Stimulated activated CD4-positive, alpha-beta T cell treated with anti-CD3 and anti-CD28 coated beads, Interleukin-15, amount 100 ng/mL, for 24 hours (primary cell): ENCODE results near the gene TMEM80.
"Not testable (repeated sequence)": the region's sequence is repeated elsewhere in the genome, so short reads cannot be mapped to it uniquely, and the experiment has no call there.

Source experiments
- DNase-seq: peaks from one replicate; pipeline ENCODE4 v3.0.0-alpha.2; 2020

The TMEM80 gene

DNA sequence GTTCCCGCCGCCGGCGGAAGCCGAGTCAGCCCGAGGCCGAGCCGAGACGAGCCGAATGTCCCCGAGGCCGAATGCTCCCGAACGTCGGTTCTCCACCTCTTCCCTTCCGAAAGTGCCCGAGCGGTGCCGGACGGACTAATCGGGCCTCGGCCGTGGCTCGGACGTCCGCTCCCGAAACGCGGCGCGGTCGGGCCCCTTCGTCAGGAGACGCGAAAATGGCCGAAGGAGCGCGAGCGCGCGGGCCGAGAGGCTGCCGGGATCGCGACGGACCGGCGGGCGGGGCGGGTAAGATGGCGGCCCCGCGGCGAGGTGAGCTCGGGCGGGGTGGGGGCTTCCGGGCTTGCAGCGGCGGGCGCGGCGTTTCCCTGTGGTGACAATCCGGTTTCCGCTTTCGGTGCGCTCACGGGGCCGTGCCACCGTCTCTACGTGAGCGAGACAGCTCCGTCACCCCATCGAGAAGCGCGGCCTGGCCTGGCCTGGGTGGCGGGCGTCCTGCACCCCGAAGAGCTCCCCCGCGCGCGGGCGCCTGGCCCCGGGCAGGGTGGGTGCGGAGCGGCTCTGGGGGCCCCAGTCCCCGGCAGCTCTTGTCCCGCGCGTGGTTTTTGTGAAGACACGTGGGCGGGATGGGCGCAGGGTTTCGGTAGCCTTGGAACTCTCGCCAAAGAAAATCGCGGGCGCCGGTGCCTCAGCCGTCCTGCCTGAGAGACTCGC is at the start of gene TMEM80:
Gene TMEM80 (plus strand): TSS at position 279 of the 711 bp plus-strand sequence. CDS start 12 bp downstream, at position 291.
- peak; percentile 99 for DNase-seq

GRCh38 chr11:646214-646613 is 49.4 kb upstream of the TMEM80 start:
- no peak for DNase-seq

GRCh38 chr11:647672-648158 is 47.9 kb upstream of the TMEM80 start:
- not testable (repeated sequence) for DNase-seq

DNA sequence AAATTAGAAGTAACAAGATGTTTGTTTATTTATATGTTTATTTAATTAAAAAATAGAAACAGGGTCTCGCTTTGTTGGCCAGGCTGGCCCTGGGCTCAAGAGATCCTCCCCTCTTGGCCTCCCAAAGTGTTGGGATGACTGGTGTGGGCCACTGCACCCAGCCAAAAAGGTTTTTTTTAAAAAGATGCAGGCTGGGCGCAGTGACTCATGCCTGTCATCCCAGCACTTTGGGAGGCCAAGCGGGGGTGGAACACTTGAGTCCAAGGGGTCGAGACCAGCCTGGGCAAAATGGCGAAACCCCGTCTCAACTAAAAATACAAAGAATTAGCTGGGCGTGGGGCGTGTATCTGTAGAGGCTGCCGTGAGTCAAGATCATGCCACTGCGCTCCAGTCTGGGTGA is 45.1 kb upstream of the TMEM80 start:
- no peak for DNase-seq

DNA sequence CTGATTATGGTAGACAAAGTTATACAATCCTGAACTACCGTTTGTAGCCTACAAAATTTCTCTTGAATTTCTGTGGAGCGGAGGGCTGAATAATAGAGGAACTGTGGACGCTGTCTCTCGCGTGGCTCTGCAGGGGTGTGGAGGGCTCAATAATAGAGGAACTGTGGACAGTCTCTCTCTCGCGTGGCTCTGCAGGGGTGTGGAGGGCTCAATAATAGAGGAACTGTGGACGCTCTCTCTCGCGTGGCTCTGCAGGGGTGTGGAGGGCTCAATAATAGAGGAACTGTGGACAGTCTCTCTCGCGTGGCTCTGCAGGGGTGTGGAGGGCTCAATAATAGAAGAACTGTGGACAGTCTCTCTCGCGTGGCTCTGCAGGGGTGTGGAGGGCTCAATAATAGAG is 42.5 kb upstream of the TMEM80 start:
- DNase-seq: not testable (repeated sequence)

GRCh38 chr11:653837-654236 is 41.8 kb upstream of the TMEM80 start:
- DNase-seq: no peak

DNA sequence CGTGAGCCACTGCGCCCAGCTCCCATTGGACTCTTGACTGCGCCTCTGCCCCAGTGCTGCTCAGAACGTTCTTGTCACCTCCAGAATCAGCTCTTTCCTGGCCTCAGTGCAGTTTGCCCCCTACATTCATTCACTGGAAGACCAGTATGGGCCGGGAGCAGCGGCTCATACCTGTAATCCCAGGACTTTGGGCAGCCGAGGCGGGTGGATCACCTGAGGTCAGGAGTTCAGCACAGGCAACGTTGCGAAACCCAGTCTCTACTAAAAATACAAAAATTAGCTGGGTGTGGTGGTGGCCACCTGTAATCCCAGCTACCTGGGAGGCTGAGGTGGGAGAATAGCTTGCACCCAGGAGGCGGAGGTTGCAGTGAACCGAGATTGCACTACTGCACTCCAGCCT is 41.2 kb upstream of the TMEM80 start:
- not testable (repeated sequence) for DNase-seq

DNA sequence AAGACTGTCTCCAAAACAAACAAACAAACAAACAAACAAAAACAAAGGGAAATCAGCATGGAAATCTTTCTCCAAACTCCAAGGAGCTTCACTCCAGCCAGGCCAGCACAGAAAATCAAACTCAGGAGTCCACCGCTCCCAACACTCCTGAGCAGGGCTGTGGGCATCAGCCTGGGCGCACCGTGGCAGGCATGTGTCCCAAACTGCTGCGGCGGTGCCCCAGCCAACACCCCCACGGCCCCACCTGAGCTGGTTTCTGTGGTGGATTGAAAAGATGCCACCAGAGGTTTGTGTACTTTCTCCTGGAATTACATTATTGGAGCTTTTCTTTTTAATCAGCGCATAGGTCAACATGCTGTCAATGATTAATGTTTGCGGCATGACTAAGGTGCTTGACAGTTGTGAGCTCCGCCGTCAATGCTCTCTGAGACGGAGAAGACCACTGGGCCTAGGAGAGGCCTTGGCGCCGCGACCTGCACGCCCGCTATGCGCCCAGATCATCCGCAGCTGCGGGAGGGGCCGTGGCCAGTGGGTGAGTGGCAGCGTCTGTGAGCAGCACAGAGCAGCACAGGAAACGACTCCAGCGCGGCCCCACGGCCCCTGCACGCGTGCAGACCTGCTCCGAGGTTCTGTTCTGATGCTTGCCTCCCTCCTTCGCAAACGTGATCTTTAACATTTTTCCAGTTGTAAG is 40.4 kb upstream of the TMEM80 start:
- no peak for DNase-seq

DNA sequence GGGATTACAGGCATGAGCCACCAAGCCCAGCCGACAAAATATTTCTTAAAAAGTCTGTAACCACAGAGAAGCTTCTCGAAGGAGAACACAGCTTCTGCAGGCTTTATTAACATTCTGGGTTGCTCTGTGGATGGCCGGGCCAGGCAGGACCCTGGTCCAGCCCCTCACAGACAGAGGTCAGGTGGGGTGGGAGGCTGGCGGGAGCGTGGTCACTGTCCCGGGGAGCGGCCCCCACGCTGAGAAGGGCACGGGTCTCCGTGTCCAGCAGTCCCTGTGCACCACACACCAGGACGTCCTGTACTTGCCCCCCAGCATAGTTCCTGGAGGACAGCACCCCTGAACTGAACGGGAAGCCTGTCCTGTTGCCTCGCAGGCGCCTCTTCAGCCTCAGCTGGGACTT is 39.2 kb upstream of the TMEM80 start:
- DNase-seq: no peak

DNA sequence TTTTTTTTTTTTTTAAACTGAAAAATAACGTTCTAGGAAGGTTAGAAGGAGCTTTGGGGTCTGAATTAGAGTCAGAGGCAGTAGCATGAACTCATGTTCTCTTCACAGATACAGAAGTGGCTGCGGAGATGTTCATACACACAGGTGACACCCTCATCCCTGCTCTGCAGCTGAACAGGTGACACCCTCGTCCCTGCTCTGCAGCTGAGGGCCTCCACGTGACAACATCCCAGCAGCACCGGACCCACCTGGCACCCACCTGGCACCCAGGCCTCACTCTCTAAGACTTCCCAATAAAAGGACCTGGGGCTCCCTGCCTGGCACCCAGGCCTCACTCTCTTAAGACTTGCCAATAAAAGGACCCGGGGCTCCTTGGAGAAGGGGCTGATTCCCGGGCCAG is 38.8 kb upstream of the TMEM80 start:
- DNase-seq: no peak

DNA sequence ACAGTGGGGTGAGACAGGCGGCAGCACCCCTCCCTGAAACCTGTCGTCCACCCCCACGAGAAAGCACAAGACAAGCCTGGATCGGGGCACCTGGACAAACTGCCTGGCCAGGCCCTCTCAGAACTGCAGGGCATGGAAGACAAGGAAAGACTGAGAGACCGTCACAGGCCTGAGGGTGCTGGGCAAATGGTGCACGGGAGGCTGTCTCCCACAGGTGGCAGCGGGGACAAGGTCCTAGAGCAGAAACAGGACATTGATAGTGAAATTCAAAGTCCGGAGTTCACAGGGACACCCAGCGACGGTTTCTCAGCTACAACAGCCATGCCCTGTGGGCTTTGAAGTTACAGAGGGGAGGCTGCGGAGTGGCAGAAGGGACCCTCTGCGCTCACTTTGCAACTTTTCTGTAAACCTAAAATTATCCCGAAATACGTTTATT is 37.9 kb upstream of the TMEM80 start:
- DNase-seq: no peak

GRCh38 chr11:659532-660085 is 36.0 kb upstream of the TMEM80 start:
- no peak for DNase-seq

DNA sequence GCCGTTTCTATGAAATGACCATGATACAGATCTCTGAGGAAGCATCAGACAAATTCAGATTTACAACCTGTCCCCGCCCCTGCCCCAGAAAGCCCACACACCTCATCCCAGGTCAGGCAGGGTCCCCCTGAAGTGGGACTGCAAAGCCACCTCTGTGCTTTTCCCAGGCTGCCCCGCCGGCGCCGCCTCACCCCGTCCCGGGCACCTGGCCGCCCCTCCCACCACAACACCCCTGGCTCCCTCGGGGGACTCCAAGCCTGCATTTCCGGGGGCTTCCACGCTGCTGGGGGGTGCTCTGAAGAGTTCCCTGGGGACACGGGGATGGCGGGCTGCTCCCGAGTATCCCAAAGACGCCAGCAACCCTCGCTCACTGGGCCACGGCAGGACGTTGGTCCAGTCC is 35.3 kb upstream of the TMEM80 start:
- DNase-seq: no peak

- DNase-seq: no peak
Observed at GRCh38 chr11:660681-661444, 34.8 kb upstream of the TMEM80 start.

DNA sequence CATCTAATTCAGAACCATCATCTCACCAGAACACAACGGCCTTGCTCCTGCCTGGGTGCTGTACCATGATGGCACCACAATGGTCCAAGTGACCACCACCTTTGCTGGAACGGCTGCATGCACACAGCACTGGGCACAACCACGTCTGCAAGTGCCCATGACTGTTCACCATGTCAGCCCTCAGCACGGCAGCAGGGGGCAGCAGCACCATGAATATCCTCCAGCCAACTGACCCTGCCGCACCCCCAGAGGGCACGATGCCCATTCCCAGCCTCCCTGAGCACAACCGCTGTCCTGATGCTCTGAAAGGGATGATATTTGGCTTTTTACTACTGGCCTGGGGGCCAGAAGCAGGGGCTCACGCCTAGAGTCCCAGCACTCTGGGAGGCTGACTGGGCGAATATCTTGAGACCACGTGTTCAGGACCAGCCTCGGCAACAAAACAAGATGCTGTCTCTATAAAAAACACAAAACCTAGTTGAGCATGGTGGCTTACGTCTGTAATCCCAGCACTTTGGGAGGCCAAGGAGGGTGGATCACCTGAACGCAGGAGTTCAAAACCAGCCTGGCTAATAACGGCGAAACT is 32.8 kb upstream of the TMEM80 start:
- peak; percentile 52 for DNase-seq

GRCh38 chr11:665062-665703 is 30.4 kb upstream of the TMEM80 start:
- no peak for DNase-seq

DNA sequence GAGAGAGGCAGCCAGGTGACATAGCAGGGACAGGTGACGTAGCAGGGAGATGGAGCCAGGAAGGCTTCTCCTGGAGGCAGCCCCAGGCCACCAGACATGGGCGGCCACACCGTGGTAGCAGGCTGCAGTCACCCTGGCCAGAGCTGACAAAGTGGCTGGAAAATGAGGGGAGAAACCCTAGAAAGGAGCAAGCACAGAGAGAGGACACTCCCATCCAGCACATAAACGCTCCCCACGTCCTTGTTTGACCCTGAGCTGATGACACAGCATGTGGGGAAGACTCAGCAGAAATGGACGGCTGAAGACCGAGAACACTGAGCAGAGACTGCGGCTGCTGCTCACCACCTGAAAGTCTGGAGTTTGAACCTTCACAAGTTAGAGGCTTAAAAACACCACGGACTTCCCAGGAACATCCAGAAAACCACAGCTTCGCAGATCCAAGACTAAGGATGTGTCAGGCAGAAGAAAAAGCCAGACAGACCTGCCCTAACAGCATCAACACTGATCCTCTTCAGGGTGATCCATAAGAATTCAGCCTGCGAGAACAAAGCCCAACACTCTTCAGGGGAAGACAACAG is 29.8 kb upstream of the TMEM80 start:
- DNase-seq: no peak

DNA sequence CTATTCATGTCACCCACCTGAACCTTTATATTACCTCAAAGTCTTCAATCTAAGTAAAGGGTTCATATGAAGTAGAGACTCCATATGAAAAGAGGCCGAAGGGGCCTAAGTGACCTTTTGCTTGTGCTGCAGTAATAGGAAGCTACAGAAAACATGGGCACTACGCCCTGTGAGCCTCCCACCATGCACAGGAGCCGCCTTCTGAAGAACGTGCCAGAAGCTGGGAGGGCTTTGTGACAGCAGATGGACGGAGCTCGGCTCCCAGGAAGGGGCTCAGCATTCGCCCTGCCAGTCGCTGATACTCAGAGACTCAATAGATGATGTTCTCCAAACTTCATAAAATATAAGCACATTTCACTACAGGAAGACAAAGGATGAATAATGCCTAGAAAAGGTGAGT is 21.8 kb upstream of the TMEM80 start:
- DNase-seq: no peak

DNA sequence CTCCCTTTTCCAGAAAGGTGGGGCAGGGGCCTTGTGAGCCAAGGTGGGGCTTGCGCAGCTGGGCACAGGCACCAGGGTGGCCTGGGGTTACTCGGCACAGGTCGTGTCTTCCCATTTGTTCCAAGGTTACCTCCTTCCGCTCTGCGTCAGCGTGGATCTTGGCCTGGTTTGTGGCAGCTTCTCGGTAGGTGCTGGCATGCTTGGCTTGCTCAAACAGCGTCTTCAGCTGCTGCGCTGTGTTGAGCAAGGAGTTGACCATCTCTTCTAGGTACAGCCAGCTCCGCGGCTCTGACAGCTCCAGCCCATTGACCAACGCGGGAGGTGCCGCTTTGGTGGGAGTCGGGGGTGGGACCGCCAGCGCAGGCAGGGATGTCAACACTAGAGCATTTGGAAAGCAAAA is 21.2 kb upstream of the TMEM80 start:
- no peak for DNase-seq

GRCh38 chr11:678297-678696 is 17.3 kb upstream of the TMEM80 start:
- DNase-seq: no peak

- no peak for DNase-seq
Observed at GRCh38 chr11:679271-680207, 16.1 kb upstream of the TMEM80 start.
